Measurements from ENCODE around the gene ASB15. TPM values are rescaled to one million over a fixed set of nuclear protein-coding genes. Genes with fewer than 3 reads are reported as not detected.

Gene ASB15
- polyA plus RNA-seq, 1 experiment: not detected

DNA sequence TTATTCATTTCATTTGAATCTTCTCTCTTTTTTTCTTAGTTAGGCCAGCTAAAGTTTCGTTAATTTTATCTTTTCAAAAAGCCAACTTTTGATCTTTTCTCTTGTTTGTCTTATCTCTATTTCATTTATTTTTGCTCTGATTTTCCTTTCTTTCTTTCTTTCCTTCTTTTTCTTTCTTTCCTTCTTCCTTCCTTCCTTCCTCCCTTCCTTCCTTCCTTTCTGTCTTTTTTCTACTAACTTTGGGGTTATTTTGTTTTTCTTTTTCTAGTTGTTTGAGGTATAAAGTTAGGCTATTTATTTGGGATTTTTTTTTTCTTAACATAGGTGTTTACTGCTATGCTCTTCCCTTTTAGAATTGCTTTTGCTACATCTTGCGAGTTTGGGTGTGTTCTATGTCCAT is 13.2 kb upstream of the ASB15 start:
- CTCF ChIA-PET: no interaction called here

DNA sequence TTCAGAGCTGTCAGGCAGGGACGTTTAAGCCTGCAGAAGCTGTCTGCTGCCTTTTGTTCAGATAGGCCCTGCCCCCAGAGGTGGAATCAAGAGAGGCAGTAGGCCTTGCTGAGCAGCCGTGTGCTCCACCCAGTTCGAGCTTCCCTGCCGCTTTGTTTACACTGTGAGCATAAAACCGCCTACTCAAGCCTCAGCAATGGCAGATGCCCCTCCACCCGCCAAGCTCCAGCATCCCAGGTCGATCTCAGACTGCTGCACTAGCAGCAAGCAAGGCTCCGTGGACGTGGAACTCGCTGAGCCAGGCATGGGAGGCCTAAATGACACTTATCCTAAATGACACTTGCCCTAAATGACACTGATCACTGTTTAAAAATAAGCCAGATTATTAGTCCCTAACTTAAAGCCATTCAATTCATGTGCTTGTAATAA is 6.8 kb upstream of the ASB15 start:
- Histone ChIP-seq H3K27me3 (ENCODE audit: control insufficient read depth, insufficient read depth, low read length) (no peaks in the 10 kb centered on the region), H3K9me3 (ENCODE audit: control insufficient read depth, insufficient read depth, low read length) (no peaks in the 10 kb centered on the region), H3K4me3 (ENCODE audit: low read depth, low read length) (no peak overlapping the region), H3K27ac (ENCODE audit: low read depth, low read length) (no peak overlapping the region)
- TF ChIP-seq, protein P1, sequence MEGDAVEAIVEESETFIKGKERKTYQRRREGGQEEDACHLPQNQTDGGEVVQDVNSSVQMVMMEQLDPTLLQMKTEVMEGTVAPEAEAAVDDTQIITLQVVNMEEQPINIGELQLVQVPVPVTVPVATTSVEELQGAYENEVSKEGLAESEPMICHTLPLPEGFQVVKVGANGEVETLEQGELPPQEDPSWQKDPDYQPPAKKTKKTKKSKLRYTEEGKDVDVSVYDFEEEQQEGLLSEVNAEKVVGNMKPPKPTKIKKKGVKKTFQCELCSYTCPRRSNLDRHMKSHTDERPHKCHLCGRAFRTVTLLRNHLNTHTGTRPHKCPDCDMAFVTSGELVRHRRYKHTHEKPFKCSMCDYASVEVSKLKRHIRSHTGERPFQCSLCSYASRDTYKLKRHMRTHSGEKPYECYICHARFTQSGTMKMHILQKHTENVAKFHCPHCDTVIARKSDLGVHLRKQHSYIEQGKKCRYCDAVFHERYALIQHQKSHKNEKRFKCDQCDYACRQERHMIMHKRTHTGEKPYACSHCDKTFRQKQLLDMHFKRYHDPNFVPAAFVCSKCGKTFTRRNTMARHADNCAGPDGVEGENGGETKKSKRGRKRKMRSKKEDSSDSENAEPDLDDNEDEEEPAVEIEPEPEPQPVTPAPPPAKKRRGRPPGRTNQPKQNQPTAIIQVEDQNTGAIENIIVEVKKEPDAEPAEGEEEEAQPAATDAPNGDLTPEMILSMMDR (IDR thresholded peaks at IDR 0.05; ENCODE audit: low read depth, low read length): no peak
- CTCF ChIA-PET: interaction anchor here (0.5 to 1.0 kb wide), 3 partner anchors 14 to 101 kb away, joined by 3 to 7 read pairs (median 3); no protein-coding TSS in a partner anchor
- no peak for DNase-seq (ENCODE audit: low read depth, low spot score)
- POLR2A ChIA-PET: no interaction called here

More for the DNA sequence above, 13.2 kb upstream of the ASB15 start:
- no peaks in the 10 kb centered on the region for H3K9me3 ChIP-seq (ENCODE audit: control insufficient read depth, insufficient read depth, low read length)
- H3K27me3 ChIP-seq (ENCODE audit: control insufficient read depth, insufficient read depth, low read length): no peaks in the 10 kb centered on the region
- H3K27ac ChIP-seq (ENCODE audit: low read depth, low read length): no peak overlapping the region
- POLR2A ChIA-PET: no interaction called here
- TF ChIP-seq, protein P1 (IDR thresholded peaks at IDR 0.05; ENCODE audit: low read depth, low read length): no peak
- no peak for DNase-seq (ENCODE audit: low read depth, low spot score)
- no peak overlapping the region for H3K4me3 ChIP-seq (ENCODE audit: low read depth, low read length)

DNA sequence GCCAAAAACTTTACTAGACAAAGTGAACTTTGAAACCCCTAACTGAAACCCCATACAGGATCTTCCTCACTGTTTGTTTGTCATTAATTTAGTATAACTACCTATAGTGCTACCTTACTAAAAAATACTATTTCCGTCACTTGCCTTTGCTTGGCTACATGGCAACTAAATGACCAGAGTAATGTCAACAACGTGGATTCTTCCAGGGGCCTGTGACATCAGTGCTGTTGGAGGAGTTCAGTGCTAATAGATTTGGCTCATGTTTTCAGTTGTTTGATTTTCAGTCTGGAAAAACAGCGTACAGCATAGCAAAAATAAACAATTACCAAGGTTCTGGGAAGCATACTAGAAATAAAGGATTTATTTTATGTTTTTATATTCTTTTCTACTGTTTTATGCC is 3.0 kb upstream of the ASB15 start:
- no peaks in the 10 kb centered on the region for H3K9me3 ChIP-seq (ENCODE audit: control insufficient read depth, insufficient read depth, low read length)
- ChIA-PET POLR2A (no interaction called here), CTCF (no interaction called here)
- no peak overlapping the region for H3K4me3 ChIP-seq (ENCODE audit: low read depth, low read length)
- TF ChIP-seq, protein P1 (IDR thresholded peaks at IDR 0.05; ENCODE audit: low read depth, low read length): no peak
- H3K27ac ChIP-seq (ENCODE audit: low read depth, low read length): no peak overlapping the region
- DNase-seq (ENCODE audit: low read depth, low spot score): no peak
- H3K27me3 ChIP-seq (ENCODE audit: control insufficient read depth, insufficient read depth, low read length): no peaks in the 10 kb centered on the region

DNA sequence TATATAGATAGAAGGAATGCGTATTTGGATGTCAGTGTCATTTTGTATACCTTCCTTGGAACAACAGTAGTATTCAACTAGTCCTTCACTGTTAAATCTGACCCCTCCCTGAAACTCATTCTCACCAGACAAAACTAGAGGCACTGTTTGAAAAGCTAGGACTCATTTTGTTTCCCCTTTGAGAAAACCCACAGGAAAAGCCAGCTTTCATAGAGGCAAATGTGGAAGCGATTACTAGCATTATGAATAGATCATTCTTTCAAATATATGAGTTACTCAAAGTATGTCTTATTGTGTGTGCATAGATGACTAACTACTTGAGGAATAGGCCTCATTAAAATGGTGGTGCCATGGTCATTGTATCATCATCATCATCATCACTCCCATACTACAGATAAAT is 1.9 kb upstream of the ASB15 start:
- no peak overlapping the region for H3K27ac ChIP-seq (ENCODE audit: low read depth, low read length)
- POLR2A ChIA-PET: no interaction called here
- CTCF ChIA-PET: interaction anchor here (1.3 kb wide), 1 partner anchor 265 kb away, joined by 3 read pairs; no protein-coding TSS in a partner anchor
- DNase-seq (ENCODE audit: low read depth, low spot score): no peak
- no peaks in the 10 kb centered on the region for H3K9me3 ChIP-seq (ENCODE audit: control insufficient read depth, insufficient read depth, low read length)
- H3K4me3 ChIP-seq (ENCODE audit: low read depth, low read length): no peak overlapping the region
- TF ChIP-seq, protein P1 (IDR thresholded peaks at IDR 0.05; ENCODE audit: low read depth, low read length): no peak
- no peaks in the 10 kb centered on the region for H3K27me3 ChIP-seq (ENCODE audit: control insufficient read depth, insufficient read depth, low read length)

DNA sequence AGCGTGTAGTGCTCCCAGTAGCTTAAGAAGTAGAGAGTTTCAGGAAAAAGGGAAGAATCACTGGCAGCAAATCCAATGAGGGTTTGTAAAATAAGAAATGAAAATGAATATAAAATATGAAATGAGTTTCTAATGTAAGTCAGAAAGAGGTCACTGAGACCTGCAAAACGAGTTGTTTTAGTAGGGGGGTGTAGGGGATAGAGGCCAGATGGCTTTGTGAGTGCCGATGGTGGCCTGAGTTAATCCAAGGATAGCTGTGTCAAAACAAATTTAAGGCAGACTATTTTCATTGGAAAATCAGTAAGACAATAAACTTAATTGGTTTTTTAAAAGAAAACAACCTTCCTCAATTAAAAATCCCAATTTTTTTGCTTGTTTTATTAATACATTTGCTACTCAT is 745 bp upstream of the ASB15 start:
- Histone ChIP-seq H3K4me3 (ENCODE audit: low read depth, low read length) (no peak overlapping the region), H3K27ac (ENCODE audit: low read depth, low read length) (no peak overlapping the region), H3K9me3 (ENCODE audit: control insufficient read depth, insufficient read depth, low read length) (no peaks in the 10 kb centered on the region), H3K27me3 (ENCODE audit: control insufficient read depth, insufficient read depth, low read length) (no peaks in the 10 kb centered on the region)
- no peak for DNase-seq (ENCODE audit: low read depth, low spot score)
- CTCF ChIA-PET: no interaction called here
- POLR2A ChIA-PET: no interaction called here
- TF ChIP-seq, protein P1 (IDR thresholded peaks at IDR 0.05; ENCODE audit: low read depth, low read length): no peak
